ENCODE results near the gene RAB15. TPM values are rescaled to one million over a fixed set of nuclear protein-coding genes. Genes with fewer than 3 reads are reported as not detected.
A peak's percentile ranks its signal among the peaks of the same experiment; 100 is the strongest.

Gene RAB15
- total and polyA plus RNA-seq, 12 donors = 0.95 to 8.9 (median 3.7) TPM

- Histone ChIP-seq H3K4me1 (replicated peaks in 1 of 2) (peaks cover 14 to 56% of the 10 kb centered on the region in 2 donors), H3K9me3 (replicated peaks in 1 of 3) (no peaks in the 10 kb centered on the region), H3K36me3 (replicated peaks in 1 of 2) (peaks cover 0 to 30% of the 10 kb centered on the region in 2 donors), H3K4me3 (no peak overlapping the region), H3K27ac (no peak overlapping the region), H3K27me3 (no peaks in the 10 kb centered on the region)
- intact Hi-C loops (cut with DNase I) = no loop called here
- DNase-seq = no peak
- TF ChIP-seq CTCF (IDR thresholded peaks at IDR 0.05) (no peak), POLR2A (IDR thresholded peaks at IDR 0.05) (no peak)
Measured at GRCh38 chr14:64932231-64932630, 39.9 kb downstream of the RAB15 start.

DNA sequence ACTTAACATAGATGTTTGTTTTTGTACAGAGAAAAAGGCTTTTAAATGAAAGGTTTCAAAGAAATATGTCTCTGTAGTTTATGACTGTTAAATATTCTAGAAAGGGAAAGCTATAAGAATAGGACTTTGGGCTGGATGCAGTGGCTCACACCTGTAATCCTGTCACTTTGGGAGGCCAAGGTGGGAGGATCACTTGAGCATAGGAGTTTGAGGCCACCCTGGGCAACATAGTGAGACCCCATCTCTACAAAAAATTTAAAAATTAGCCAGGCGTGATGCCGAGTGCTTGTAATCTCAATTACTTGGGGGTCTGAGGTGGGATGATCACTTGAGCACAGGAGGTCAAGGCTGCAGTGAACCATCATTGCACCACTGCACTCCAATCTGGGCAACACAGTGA, 41.0 kb downstream of the RAB15 start:
- Histone ChIP-seq H3K4me3 (no peak overlapping the region), H3K4me1 (replicated peaks in 1 of 2) (peaks cover 14 to 45% of the 10 kb centered on the region in 2 donors), H3K36me3 (replicated peaks in 1 of 2) (peaks cover 0 to 40% of the 10 kb centered on the region in 2 donors), H3K27ac (no peak overlapping the region), H3K9me3 (replicated peaks in 1 of 3) (no peaks in the 10 kb centered on the region), H3K27me3 (no peaks in the 10 kb centered on the region)
- intact Hi-C loops (cut with DNase I) = no loop called here
- WGBS, 4 donors = 62 to 90% (median 76%) methylated on average over 2 of the region's 2 CpGs
- TF ChIP-seq CTCF (IDR thresholded peaks at IDR 0.05) = no peak
- no peak for TF ChIP-seq POLR2A (IDR thresholded peaks at IDR 0.05)
- no peak for DNase-seq

DNA sequence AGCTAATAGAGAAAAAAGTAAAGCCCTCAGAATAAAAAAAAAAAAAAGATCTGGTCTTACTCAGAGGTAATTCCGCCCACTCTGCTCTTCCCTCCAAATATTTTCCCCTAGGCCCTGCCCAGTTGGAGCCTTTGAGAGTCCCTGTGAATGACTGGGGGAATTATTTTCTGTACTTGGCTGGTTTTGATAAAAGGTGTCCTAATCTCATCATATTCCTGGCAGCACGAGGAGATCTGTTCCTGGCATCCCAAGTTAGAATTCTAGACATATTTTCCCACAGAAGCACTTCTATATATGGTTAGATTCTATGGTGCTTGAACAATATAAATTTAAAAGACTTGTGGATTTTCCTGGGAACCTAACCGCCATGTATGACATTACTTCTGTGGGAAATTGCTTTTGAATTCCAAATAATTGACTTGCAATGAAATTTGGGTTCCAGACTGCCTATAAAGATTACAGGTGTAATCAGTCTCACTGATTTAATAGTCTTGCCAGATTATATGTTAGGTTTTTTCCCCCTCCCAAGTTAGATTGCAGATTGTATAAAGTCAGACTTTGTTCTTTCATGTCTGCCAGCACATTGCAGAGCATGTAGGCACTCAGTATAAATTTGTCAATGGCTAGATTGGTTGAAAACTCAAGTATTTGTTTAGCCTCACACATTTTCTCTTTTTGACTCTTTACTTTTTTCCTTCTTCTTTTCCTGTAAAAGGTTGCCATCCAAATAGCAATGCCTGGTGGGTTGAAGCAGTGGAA, 41.9 kb downstream of the RAB15 start:
- DNase-seq = peak in 1 of 7 donors; percentile 36
- Histone ChIP-seq H3K4me1 (replicated peaks in 1 of 2) (peaks cover 13 to 36% of the 10 kb centered on the region in 2 donors), H3K9me3 (replicated peaks in 1 of 3) (no peaks in the 10 kb centered on the region), H3K27ac (no peak overlapping the region), H3K36me3 (replicated peaks in 1 of 2) (peaks cover 0 to 44% of the 10 kb centered on the region in 2 donors), H3K4me3 (no peak overlapping the region), H3K27me3 (no peaks in the 10 kb centered on the region)
- intact Hi-C loops (cut with DNase I) = no loop called here
- TF ChIP-seq CTCF (IDR thresholded peaks at IDR 0.05) = no peak
- no peak for TF ChIP-seq POLR2A (IDR thresholded peaks at IDR 0.05)
- WGBS, 4 donors = 76 to 83% (median 79%) methylated on average over 3 of the region's 3 CpGs

DNA sequence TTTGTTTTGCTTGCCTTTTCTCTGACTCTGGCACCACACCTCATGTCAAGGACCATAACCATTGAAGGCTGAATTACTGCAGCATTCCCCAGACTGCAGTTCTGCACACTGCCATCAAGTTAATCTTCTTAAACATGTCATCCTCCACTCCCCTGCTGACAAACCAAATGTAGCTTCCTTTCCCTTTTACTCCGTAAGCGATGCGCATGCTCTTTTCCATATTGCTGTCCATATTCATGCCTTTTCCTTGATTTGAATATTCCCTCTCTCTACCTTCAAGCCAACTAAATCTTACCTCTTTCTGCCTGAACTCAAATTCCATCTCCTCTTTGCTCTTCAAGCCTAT, 43.1 kb downstream of the RAB15 start:
- Histone ChIP-seq H3K27me3 (no peaks in the 10 kb centered on the region), H3K27ac (no peak overlapping the region), H3K4me3 (no peak overlapping the region), H3K4me1 (replicated peaks in 1 of 2) (peaks cover 0 to 27% of the 10 kb centered on the region in 2 donors), H3K9me3 (replicated peaks in 1 of 3) (no peaks in the 10 kb centered on the region), H3K36me3 (replicated peaks in 1 of 2) (peaks cover 0 to 57% of the 10 kb centered on the region in 2 donors)
- intact Hi-C loops (cut with DNase I) = no loop called here
- no peak for DNase-seq
- WGBS, 4 donors = 92 to 98% (median 94%) methylated on average over 3 of the region's 3 CpGs
- TF ChIP-seq POLR2A (IDR thresholded peaks at IDR 0.05) (no peak), CTCF (IDR thresholded peaks at IDR 0.05) (no peak)
